NCI-H2107 treated with DMSO at 0.1 percent for 48 hours (cell line): ENCODE results near the gene KRT34.
A peak's percentile ranks its signal among the peaks of the same experiment; 100 is the strongest.
"Not testable (repeated sequence)": the region's sequence is repeated elsewhere in the genome, so short reads cannot be mapped to it uniquely, and the experiment has no call there.

Experiments
- DNase-seq: peaks from one replicate; lab custom pipeline; 2025; ENCODE audit not compliant: unreplicated experiment; lab: John Stamatoyannopoulos, UW

The KRT34 gene

DNA sequence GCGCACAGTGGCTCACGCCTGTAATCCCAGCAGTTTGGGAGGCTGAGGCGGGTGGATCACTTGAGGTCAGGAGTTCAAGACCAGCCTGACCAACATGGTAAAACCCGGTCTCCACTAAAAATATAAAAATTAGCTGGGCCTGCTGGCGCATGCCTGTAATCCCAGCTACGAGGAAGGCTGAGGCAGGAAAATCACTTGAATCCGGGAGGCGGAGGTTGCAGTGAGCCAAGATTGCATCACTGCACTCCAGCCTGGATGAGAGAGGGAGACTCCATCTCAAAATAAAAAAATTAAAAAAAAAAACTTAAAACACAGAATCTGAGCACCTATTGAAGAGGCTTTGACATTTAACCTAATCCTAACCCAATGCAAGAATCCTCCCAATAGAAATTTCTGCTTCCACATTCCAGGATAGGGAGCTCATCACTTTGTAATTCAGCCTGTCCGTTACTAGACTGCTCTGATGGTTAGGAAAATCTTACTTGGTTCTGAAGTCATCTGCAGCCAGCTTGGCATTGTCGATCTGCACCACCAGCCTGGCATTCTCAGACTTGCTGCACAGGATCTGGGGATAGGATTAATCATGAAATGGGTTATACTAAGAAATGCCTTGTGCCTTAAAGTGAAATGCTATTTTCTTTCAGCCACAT is 14.6 kb downstream of the KRT34 start:
- no peak for DNase-seq

DNA sequence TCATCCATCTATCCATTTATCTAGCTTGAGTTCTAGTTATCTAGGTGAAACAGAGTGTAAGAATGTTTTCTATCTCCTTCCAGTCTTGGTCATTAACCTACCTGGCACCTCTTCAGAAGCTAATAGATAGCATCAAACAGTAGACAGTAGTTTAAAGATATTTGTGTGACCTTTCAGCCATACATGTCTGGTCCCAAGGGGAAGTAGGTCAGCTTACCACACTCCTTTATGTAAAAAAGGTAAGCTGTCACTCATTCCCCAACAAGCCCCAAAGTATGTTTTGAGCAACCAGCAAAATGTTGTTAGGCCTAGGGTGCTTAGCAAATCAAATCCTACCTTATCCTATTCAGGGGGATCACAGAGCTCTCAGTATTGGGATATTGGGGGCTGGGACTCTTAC is 16.0 kb downstream of the KRT34 start:
- DNase-seq, result no peak

DNA sequence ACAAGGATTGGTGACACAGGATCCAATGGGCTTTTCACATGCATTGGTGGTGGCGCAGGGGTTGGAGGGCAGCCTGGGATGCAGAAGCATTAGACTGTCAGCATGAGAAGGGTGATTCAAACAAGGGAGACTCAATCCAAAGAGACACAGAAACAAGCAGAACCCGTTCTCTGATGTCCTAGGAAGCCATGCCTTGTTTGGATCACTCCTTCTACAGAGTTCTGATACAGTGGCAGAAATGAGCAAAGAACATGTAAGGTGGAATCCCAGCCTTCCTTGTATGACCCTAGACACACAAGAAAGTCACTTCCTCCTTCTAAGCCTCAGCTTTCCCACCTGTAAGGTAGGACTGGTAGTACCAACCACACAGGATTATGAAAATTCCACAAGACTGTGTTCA is 18.2 kb downstream of the KRT34 start:
- no peak for DNase-seq

DNA sequence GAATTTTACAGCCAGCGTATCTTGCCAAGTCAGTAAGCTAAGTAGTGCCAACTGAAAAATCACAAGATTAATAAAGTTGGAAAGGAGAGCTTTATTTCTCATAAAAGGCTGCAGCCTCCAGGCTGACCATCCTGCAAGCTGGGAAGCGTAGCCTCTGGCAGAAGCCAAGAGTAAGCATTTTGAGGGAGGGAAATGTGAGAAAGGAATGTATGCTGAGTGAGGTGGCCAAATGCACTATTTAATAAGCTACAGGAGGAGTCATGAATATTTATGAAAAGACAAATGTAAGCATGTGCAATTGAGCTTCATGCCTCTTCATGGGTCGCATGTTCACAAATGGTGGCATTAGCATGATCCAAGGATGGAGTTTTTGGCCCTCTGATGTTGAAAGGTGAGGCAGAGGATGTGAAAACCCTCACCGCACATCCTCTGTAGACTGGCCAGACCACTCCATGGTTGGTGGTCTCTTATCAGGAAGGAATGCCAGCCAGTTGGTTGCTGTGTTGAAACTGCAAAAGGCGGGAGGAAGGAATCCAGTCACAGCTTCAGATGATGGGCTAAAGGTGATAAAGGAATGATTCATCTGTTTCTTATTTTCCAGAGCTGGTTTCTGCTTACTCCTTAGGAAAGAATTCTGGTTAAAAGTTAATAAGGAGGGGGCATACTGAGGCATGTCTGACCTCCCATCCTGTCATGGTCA is 21.7 kb downstream of the KRT34 start:
- DNase-seq, result no peak

DNA sequence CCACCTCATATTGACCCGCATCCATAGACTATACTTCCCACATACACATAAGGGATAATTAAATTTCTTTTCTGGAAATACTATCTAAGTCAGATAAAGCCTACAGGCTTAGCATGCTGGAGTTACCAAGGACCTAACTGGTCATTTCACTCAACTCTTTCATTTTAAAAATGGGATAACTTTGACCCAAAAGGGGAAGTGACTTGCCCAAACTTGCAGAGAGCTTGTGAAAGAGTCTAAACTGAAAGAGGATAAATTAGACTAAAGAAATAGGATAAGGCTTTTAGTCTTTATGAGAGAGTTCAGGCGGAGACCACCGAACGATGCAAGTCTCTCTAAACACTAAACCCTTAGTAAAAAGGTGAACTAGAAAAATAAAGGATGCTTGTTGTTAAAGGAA is 27.6 kb downstream of the KRT34 start:
- no peak for DNase-seq

DNA sequence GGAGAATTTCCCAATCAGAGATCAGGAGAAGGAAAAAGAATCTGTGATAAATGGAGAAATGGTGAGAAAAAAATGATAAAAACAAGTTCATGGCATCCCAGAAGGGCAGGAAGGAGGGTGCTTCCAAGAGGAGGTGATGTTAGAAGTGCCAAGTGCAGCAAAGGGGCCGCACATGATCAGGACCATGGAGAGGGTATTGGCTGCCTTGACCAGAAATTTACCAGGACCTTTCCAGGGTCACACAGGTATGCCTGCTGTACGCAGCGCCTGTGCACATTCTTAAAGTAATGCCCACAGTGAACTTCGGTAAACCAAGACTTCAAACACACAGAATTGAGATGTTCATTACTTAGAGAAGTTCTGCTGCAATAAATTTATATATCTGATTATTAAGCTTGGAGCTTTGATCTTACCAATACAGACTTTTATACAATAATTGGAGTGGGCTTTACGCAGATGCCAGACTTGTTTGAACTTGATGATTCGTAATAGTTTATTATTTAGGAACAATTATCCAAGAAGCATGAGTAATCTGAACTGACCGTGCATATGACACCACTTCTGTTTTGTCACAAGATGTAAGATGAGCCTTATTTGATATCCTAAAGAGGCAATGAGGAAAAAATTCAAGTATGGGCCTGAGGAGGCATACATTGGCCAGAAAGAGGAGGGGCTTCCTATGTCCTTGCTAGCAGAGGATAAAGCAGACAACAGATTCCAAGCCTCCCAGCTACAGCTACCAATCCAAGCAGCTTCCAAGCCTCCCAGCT is 29.3 kb downstream of the KRT34 start:
- peak; percentile 2 for DNase-seq

DNA sequence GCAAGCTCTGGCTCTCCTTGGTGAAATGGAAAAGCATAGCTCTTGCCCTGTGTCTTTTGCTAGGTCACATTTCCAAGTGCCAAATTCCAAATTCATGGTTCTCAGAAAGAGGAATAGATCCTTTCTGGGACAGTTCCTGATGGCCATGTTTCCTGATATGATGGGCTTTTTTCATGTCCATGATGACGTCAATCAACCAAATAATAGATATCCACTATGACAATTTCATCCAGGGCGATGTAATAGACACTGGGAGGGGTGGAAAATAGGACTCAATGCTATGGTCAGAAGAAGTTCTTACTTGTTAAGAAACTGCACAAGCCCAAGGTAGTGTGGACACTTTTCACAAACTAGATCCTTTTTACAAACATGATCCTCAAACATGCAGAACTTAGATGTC is 30.9 kb downstream of the KRT34 start:
- DNase-seq, result no peak

DNA sequence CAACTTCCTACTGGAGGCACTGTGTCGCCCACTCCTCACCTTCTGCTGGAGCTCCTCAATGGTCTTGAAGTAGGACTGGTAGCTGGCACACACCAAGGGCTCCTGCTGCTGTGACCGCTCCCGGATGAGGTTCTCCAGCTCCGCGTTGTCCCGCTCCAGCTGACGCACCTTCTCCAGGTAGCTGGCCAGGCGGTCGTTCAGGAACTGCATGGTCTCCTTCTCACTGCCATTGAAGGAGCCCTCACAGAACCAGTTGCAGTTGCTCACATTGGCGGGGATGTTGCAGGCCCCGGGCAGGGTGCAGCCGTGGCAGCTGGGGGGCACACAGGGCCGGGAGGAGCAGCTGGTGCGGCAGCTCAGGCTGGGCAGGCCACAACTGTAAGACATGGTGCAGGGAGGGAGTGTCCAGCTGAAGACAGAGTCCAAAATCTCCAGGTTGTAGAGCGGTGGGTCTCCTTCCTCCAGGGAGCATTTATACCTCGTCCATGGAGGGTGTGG is 31.7 kb downstream of the KRT34 start, which contains the start of gene KRT33A:
TSS of gene KRT33A (minus strand) at position 448 of the 498 bp plus-strand sequence. CDS start at position 387, 61 bp downstream.
- DNase-seq, result not testable (repeated sequence)

DNA sequence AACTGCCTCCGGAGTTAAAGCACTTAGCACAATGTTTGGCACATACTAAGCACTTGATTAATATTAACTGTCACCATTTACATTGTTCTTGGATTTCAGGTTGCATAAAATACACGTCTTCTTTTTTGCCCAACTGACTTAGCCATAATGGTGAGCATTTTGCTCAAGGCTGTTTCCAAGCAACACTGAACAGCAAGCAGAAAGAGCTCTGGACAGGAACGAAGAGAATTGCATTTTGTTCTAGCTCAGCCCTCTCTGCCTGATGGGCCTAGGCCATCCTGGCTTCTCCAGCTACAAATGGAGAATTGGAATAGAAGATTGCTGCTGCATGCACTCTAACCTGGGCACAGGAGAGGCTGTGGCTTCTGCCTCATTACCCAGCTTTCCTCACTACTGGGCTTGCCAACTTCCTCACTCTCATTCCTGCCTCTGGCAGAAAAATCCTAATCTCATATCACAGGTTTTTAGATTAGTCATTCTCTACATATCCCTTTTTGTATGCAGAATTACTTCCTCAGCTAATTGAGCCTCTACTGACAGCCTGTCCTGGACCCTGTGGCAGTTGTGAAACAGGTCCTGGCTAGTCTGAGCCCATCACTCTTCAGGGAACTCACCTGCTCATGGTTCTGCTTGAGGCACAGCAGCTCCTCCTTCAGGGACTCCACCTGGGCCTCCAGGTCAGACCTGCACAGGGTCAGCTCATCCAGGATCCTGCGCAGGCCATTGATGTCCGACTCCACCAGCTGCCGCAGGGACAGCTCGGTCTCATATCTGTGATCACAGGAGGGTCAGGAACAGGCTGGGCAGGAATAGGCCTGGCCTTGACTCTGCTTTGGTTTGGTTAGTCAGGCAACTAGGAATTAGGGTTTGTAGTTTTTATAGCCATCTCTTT is 34.0 kb downstream of the KRT34 start:
- DNase-seq, result no peak

DNA sequence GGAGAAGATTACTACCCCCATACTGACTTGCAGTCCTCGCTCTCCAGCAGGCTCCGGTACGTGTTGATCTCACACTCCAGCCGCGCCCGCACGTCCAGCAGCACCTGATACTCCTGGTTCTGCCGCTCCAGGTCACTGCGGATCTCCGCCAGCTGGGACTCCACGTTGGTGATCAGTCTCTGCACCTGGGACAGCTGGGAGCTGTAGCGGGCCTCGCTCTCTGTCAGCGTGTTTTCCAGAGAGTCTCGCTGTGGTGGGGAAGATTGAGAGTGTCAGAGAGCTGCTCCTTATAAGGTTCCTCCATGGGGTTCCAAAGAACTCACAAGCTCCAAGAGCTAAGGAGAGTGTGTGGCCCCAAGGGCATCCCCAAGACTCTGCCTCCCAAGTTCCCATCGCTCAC is 35.7 kb downstream of the KRT34 start:
- DNase-seq, result not testable (repeated sequence)

DNA sequence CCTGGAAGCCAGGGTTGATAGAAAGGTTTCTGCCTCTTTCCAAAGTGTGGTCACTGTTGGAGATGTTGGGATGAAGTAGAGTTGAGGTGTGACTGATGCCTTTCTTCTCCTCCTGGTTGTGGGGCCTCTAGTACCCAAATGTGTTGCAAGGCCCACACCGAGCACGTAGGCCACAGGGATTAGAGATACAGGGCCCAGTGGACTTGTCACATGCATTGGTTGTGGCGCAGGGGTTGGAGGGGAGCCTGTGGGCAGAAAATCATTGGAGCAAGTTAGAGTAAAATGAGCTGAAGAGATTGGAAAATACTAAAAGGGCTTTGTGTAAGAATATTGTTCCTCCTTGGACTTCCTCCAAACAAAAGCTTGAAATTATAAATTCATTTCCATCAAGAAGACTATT is 36.1 kb downstream of the KRT34 start:
- DNase-seq, result no peak

DNA sequence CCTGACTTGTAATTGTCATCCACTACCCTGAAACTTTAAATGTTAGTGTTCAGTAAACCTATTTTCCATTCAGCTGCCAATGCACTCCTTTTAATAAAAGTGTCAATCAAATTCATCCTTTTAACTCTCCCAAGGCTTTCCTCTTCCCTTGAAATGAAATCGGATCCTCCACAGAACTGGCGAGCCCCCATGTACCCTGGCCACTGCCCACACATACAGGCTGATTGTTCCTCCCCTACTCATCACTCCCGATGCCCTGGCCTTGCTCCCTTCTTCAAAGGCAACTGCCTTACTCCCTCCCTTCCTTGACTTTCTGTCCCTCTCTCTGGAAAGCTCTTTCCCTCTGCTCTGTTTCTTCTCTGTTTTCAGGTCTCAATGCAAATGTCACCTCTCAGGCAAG is 39.1 kb downstream of the KRT34 start:
- DNase-seq, result no peak

DNA sequence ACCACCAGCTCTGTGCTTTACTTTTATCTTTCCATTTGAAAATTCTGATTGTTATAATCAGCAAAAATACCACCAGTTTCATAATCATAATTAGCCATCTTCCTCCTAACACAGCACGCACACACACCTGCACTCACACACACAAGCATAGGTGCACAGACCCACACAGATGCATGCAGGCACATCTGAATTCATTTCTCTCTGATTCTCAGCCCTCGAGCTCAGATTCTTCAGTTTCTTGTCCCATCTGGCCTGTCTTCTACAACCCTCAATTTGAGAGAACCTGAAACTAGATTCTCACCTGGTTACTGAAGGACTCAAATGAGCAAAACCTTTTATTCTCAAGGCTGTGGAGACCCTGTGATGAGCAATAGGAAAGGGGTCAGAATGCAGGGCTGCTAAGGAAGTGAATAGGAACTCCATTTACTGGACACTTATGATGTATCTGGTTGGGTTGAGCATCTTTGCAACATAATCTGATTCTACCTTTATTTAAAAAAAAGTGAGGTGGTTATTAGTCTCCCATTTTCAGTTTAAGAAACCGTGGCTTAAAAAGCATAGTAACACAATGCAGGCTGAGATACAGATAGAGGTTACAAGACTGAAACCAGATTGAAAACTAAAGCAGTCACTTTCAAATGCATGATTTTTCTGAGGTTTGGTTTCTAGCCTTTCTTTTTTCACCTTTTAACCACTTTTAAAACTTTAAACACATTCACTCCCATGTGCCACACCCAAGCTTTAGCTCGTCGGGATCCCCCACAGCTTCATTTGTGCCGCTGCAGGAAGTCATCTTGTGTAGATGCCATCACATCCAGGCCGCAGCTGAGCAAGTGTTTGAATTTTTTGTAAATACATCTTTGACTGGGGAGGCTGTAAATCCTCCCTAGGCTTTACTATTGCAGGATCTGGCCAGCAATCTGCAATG is 40.9 kb downstream of the KRT34 start:
- no peak for DNase-seq

DNA sequence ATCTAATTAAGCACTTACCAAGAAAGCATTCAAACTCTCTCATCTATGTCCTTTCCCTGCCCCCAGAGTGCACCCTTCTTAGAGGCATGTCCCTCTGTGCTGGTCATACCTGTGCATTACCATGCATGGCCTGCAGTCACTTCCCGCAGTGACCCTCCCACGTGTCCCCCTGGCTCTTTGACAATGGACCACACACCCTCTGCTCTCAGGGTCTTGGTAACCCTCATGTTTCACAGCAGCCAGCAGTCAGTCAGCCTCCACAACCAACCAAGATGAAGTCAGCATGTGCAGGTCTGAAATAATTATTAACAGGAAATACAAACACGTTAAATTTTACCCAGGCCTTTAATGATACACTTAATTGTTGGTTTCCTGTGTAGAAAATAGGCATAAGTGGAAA is 41.6 kb downstream of the KRT34 start:
- no peak for DNase-seq

DNA sequence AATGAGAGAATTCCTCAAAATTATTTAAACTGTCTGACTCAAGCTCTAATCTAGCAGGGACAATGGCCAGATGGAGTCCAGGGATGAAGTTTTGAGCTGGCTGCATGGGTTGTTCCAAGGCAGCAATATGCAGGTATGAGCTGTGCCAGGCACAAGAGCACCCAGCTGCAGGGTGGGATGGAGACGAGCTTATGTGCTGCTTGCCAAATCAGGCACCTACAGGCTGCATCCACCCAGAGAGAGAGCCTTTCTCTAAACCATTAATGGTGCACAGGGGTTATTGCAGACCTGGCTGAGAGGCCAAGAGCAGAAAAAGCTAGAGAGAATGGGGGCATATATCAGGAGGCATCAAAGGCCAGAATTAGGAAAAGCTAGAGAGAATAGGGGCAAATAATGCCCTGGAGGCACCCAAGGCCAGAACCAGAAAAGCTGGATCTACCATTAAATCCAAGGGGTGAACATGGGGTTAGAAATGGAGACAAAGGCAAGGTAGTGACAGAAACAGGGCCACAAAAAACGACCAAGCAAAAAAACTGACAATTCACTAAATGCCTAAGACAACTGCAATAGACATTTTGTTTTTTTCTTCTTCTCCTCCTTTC is 42.4 kb downstream of the KRT34 start:
- no peak for DNase-seq

DNA sequence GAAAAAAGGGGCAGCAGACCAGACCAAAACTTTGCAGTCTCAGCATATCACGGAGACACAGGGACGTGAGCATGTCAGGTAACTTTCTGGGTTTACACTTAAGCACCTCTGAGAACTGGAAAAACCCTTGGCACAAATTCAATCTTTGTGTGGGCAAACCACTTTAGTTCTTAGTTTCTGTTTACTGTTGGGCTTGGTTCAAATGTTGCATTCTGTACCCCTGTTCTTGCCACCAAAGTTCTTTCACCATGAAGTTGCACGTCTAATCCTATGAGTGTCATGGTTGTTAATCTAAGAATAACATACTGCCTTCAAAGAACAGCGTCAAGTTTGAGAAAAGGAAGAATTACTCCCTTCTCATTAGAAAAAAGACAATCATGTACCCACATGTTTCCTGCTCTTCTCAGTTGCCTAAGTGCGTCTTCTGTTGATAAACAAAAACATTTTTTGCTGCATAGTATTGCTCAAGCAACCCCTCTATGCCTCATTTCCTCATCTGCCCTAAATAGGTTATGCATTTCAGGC is 43.1 kb downstream of the KRT34 start:
- DNase-seq, result no peak

DNA sequence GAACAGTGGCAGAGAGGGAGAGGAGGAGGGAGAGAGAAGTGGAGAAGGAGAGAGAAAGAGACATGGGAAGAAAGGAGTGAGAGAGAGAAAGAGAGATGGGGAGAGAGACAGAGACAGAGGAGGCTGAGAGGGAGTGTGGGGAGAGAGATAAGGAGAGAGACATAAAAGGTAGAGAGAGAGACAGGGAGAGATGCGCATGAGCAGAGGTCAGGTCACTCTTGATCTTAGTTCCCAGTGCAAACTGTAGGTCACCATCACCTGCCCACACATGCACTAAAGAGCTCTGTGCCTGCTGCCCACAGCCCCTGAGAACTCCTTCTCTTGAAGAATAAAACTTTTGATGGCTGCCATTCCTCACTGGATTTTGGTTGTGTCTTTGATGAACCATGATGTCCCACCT is 46.4 kb downstream of the KRT34 start:
- DNase-seq, result no peak

DNA sequence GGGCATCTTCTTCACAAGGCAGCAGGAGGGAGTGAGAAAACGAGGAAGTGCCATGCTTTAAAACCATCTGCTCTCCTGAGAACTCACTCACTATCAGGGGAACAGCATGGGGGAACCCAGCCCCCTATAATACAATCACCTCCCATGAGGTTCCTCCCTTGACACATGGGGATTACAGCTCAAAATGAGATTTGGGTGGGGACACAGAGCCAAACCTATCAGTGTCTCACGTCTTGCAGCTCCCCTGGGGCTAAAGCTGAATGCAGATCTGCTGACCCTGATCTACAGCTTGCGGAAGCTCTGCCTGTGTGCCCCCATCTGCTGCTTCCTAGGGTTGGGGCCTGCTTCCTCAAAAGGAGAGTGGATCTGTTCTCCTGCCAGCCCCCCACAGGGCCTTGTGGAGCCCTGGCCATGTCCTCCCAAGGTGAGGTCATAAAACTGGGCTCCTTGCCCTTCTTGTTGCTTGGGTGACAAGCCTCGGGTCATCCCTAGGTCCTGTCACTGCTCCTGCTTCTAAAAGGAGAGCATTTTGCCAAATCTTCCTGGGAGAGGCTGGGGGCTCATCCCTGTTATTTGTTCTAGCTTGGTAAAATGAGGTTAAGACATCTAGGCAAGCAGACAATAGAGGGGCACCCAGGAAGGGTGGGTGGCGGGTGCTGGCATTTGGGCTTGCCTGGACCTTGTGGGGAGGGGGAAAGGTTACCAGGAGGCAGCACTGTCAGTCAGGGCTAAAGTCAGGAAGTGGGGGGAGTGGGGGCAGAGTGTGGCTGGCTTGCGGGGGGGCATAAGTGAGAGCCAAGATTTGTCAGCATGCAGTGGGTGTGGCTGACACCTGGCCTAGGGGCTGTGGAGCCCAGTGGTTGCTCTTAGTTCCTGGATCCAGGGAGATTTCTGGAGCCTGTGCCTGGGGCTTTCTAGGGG is 47.5 kb downstream of the KRT34 start:
- no peak for DNase-seq
